SK-N-SH treated with all-trans-retinoic acid at 6 μM for 48 hours (cell line): Measurements from ENCODE around the gene ICA1.

Experiments used
- ARNTL ChIP-seq: fragments of 450-650 bp; formaldehyde crosslinking; IDR thresholded peaks from 2 replicates; pipeline ENCODE4 v1.5.0; 2020; ENCODE audit warnings: low read depth, mild to moderate bottlenecking, moderate library complexity, borderline replicate concordance
- CREB5 ChIP-seq: fragments of 250-450 bp; sonication (Bioruptor Pico); IDR thresholded peaks from 2 replicates; pipeline ENCODE4 v1.5.1; 2020; ENCODE audit warnings: low read depth, mild to moderate bottlenecking, moderate library complexity
- CSRNP3 ChIP-seq: fragments of 250-450 bp; sonication (Bioruptor Pico); IDR thresholded peaks from 2 replicates; pipeline ENCODE4 v1.5.1; 2021; ENCODE audit warnings: mild to moderate bottlenecking, moderate library complexity
- ESRRG ChIP-seq: fragments of 250-450 bp; sonication (Bioruptor Pico); IDR thresholded peaks from 2 replicates; pipeline ENCODE4 v1.6.1; 2021; ENCODE audit warnings: mild to moderate bottlenecking
- POU6F1 ChIP-seq: fragments of 250-450 bp; sonication (Bioruptor Pico); IDR thresholded peaks from 2 replicates; pipeline ENCODE4 v1.8.0; 2021; ENCODE audit warnings: low read depth, mild to moderate bottlenecking, moderate library complexity, borderline replicate concordance
- RARB ChIP-seq: fragments of 250-450 bp; sonication (Bioruptor Pico); IDR thresholded peaks from 2 replicates; pipeline ENCODE4 v1.8.0; 2021; ENCODE audit warnings: mild to moderate bottlenecking, moderate library complexity
- ZNF565 ChIP-seq: fragments of 450-650 bp; formaldehyde crosslinking; conservative IDR thresholded peaks from 2 replicates; pipeline ENCODE4 v1.5.0; 2020; ENCODE audit warnings: low read depth, mild to moderate bottlenecking, moderate library complexity

- TF ChIP-seq CREB5 (CRISPR knock-in tag) (no peak), ZNF565 (CRISPR knock-in tag) (no peak), ESRRG (CRISPR knock-in tag) (no peak), CSRNP3 (CRISPR knock-in tag) (no peak), POU6F1 (CRISPR knock-in tag) (no peak), ARNTL (CRISPR knock-in tag) (no peak), RARB (no peak)
Observed at GRCh38 chr7:8064828-8065227, 197.1 kb downstream of the ICA1 start.
